GM12874 (cell line): Measurements from ENCODE around the gene SEC24D.

Experiments
- CTCF ChIP-seq: IDR thresholded peaks from 2 replicates; pipeline ENCODE4 v1.5.1; 2011; ENCODE audit warnings: low read depth, mild to moderate bottlenecking, control low read depth, low read length, moderate library complexity; ENCODE audit not compliant: insufficient read depth

The SEC24D gene

GRCh38 chr4:118676128-118676527 lies 159.8 kb downstream of the SEC24D start:
- TF ChIP-seq CTCF: no peak
